ENCODE data around the gene TMEM263.
"Not testable (repeated sequence)": the region's sequence is repeated elsewhere in the genome, so short reads cannot be mapped to it uniquely, and the experiment has no call there.

The TMEM263 gene

DNA sequence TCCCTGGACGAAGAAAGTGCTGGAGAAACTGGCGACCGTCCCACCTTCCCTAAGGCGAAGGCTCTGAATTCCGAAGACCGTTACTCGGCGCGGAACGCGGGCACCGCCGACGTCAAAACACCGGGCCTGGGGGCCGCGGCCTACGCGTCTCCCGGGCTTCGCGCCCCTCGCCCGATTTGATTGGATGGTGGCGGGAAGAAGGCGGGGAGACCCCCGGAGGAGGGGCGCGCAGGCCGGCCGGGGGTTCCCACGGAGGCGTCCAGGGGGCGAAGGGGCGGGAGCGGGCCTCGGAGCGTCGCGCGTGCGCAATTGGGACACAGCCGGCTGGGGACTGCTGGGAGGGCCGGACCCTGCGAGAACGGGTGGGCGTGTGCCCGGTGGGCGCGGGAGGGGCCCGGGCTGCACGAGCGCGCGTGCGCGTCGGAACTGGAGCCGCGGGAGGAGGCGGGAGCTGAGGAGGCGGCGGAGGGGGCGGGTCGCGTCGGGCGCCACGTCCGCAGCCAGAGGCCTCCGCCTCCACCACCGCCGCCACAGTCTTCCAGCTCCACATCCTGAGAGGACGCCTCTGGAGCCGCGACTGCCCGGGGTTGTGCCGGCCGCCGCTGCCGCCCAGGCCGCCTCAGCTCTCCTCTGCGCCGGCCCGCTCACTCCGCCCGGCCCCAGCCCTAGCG, at the start of gene TMEM263:
TMEM263 (plus strand) TSS at position 531 of the 671 bp plus-strand sequence. CDS start 11,210 bp downstream, outside the sequence.
- no peak for FAIRE-seq

DNA sequence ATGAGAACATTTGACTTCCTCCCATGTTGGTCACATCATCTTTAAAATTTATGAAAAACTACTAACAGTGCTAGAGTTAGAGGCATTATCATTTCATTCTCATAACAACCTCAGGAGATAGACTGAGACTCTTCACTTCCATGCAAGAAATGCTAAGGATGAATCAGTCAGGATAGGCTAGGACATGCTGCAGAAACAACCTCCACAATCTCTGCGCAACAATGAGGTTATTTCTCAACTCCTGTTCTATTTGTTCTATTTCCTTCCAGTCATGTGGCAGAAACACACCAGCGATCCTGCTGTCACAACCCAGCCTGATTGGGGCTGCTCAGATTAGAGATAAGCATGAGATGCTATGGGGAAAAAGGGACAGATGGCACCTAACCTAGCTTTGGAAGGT, 49.0 kb upstream of the TMEM263 start:
- no peak for FAIRE-seq

DNA sequence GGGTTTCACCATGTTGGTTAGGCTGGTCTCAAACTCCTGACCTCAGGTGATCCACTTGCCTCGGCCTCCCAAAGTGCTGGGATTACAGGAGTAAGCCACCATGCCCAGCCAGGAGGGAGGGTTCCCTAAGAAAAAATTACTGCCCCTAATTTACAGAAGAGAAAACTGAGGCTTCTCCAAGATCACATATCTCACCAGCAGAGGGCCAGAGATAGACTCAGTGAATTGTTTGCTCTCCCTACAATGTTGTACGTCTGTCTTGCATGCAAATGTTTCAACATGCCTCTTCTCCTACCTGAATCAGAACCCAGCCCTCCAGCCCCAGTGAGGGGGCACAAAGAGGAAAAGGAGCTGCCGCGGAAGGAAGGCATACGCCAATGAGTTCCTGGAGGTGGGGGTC, 48.3 kb upstream of the TMEM263 start:
- FAIRE-seq, result no peak

DNA sequence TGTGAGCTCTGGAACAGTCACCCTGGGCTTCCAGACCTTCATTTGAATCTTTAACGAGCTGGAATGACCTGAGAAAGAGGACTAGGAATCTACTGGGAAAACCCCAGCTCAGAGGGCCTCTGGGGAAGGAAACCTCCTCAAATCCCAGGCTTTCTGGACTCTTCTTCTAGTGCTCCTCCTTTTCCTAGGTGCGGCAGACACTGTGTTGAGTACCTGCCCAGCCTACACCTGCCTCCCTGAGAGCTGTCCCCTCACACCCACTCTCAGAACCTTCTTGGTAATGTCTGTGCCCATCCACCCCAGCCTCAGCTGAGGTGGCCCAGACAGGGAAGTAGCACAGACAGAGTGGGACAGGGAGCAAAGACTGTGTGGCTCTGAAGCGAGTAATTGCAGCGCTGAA, 47.9 kb upstream of the TMEM263 start:
- no peak for FAIRE-seq

DNA sequence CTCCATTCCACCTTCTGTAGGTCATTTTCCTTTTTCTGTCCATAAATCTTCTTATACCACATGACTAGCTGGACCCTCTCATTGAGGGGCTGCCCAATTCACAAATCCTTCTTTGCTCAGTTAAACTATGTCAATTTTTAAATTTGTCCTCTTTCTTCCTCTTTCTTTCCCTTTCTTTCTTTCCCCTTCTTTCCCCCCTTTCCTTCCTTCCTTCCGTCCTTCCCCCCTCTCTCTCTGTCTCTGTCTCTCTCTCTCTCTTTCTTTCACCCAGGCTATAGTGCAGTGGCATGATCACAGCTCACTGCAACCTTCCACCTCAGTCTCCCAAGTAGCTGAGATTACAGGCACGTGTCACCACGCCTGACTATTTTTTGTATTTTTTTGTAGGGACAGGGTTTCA, 47.1 kb upstream of the TMEM263 start:
- no peak for FAIRE-seq

DNA sequence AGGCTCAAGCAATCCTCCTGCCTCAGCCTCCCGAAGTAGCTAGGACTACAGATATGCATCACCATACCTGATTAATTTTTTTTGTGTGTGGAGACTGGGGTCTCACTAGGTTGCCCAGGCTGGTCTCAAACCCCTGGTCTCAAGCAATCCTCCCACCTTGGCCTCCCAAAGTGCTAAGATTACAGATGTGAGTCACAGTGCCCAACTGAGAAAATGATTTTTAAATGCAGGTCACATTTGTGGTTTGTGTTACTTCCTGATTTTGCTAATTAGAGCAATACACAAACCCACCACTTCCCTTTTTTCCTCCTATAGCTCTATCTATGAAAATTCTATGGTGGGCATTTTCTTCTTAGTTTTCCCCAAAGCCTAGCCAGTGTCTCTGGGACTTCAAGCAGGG, 45.5 kb upstream of the TMEM263 start:
- no peak for FAIRE-seq

DNA sequence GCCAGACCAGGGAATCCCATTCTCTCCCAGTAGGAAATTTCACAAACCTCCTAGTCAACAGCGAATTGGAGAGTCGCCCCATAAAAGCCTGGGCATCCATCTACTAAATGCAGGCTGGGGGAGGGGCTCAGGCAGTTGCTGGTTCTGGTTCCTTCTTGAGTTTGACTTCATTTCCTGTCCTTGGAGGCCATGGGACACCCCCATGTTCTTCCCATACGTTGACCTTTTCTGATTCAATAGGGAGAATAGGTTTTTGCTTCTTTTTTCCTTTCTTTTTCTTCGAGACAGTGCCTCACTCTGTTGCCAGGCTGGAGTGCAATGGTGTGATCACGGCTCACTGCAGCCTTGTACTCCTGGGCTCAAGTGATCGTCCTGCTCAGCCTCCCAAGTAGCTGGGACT, 44.1 kb upstream of the TMEM263 start:
- no peak for FAIRE-seq

DNA sequence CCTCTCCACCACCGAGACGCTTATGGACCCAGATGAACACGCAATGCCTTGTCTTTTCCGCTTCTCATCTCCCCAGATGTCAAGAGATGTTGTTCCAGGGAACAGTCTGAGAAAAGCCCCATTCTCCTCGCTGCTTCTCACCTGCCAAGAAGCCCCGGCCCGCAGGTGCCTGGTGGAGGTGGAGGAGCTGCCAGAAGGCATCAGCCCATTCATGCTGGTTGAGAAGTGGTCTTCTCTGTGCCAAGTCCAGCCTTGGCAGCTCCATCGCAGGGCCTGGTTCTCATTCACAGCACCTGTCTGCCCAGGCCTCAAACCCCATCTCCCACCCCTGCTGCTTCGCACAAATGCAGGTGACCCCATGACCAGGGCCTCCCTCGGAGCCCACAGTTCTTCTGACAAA, 42.3 kb upstream of the TMEM263 start:
- FAIRE-seq, result no peak

DNA sequence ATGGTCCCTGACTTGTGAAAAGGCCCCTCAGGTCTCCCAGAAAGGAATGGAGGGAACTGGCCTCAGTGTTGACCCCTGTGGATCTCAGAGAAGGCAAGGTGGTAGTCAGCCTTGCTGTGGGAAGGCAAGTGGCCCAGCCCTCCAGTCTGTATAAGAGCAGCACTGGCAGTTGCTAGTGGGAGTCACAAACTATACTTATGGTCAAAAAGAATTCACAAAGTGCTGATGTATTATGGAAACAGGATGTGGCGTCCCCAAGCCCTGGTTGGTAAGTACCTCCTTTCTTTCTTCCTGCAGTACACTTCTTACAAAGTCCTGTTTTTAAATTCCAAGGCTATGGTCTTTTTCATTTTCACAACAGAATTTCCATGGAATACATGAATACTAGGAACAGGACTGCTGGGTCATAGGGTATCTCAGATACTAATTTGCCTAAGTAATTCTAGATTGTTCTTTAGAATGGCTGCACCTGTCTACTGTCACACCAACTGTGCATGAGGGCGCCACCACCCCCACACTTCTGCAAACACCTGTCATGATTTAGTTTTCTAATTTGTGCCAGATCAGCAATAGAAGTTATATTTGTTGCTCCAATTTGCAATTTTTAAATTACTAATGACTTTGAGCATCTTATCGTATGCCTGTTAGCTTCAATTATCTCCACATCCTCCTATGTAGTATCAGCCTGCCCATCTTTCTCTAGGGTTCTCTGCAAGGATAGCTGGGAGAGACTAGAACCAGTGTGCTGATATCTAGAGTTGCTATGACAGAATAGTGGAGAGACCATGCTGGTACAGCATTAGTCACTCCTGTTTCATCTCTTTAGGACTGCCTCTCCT, 40.7 kb upstream of the TMEM263 start:
- FAIRE-seq, result no peak

DNA sequence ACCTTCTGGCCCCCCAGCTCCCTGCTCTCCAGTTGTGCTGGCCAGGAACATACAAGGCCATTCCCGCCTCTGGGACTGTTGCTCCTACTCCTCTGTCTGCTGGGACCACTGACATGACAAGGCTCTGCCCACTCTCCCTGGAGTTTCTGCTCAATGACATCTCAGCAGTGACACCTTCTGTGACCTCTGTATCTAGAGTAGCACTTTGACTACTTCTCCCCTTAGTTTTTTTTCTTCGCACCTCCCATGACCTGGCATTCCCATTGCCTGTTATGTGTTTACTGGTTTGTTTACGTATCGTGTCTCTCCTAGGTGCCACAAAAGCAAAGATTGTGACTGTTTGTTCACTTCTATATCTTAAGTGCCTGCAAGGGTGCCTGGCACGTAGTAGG, 40.1 kb upstream of the TMEM263 start:
- FAIRE-seq, result no peak

DNA sequence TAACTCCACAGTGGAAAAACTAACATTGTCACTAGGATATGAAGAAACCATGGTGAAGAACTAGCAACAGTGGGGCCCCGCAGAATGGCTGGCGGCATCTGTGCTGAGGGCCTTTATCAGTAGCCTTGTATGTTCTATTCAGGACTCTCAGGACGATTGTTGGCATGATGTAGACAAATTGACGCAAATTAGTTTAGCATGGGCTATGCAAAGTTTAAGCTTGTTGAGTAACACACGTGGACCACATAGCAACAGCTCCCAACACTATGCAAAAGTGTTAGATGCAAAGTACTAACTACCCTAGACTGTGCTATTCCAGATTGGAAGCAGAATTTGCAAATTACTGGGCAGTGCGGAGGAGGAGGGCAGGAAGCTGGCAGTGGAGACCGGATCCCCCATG, 38.2 kb upstream of the TMEM263 start:
- no peak for FAIRE-seq

DNA sequence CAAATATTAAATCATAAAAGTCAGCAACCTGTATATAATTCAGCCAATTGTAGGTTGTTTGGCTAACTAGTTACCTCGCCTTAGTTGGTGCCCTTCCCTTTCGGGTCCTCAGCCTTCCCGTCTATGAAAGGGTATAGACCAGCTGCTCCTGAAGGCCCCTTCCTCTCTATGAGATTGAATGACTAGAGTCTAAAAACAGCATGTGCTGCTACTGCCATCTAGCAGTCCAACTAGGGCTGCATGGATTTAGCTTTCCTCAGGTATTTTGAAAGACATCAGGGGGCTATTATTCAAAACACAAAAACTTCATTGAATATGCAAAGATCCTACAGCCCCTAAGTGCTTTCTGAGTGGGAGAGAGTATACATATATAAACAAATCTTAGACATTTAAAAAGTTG, 37.0 kb upstream of the TMEM263 start:
- FAIRE-seq, result no peak

DNA sequence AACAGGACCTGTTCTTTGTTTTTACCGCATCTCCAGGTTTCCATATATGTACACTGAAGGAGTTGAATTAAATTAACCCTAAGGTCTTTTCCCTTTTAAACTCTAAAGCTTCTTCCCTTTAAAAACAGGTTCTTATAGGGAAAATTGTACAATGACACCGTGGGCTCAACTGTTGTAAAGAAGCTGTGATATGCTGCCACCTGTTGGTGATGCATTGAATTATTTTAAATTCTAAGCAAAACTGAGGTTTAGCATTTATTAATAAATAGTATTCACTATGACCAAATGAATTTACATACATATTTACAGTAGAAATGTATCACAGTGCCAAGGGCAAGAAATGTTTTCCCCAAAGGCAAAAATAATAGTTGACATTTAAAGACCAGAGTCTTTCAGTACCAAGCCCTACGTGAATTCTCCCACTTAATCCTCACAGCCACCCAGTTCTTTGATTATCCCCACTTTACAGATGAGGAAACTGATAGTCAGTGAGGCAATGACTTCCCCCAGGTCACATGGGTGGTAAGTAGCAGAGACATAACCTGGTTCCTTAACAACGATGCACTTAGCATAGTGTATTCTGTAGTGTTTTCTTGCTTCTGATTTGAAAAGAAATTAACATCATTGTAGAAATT, 35.7 kb upstream of the TMEM263 start:
- peak; percentile 98 for FAIRE-seq

DNA sequence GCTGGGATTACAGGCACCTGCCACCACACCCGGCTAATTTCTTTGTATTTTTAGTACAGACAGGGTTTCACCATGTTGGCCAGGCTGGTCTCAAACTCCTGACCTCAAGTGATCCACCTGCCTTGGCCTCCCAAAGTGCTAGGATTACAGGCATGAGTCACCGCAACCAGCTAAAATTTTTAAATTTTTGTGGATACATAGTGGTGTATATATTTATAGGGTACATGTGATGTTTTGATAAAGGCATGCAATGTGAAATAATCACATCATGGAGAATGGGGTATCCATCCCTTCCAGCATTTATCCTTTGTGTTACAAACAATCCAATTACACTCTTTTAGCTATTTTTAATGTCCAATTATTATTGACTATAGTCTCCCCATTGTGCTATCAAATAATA, 33.7 kb upstream of the TMEM263 start:
- FAIRE-seq, result not testable (repeated sequence)

DNA sequence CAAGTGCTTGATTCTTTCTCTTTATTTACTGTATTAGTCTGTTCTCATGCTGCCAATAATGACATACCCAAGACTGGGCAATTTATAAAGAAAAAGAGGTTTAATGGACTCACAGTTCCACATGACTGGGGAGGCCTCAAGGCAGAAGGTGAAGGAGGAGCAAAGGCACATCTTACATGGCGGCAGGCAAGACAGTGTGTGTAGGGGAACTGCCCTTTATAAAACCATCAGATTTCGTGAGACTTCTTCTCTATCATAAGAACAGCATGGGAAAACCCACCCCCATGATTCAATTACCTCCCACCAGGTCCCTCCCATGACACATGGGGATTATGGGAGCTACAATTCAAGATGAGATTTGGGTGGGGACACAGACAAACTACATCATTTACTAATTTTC, 32.1 kb upstream of the TMEM263 start:
- FAIRE-seq, result not testable (repeated sequence)

DNA sequence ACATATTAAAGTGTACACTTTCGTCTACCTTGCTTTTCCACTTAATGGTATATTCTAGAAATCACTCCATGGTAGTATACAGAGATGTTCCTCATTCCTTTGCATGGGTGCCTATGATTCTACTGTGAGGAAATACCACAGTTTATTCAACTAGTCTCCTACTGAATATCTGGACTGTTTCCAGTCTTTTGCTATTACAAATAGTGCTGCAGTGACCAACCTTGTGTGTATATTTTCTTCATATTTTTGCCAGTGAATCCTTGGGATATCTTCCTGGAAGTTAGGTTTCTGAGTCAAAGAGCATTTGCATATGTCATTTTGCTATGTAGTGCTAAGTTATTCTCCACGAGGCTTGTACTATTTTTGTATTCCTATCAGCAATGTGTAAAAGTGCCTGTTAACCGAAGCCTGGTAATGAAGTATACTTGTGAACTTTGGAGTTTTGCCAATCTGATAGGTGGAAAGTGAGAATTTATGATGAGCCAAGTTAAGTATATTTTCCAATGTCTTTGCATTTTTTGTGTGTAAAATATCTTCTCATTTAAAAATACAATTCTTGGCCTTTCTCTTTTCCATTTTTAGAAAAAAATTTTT, 31.3 kb upstream of the TMEM263 start:
- FAIRE-seq, result no peak

DNA sequence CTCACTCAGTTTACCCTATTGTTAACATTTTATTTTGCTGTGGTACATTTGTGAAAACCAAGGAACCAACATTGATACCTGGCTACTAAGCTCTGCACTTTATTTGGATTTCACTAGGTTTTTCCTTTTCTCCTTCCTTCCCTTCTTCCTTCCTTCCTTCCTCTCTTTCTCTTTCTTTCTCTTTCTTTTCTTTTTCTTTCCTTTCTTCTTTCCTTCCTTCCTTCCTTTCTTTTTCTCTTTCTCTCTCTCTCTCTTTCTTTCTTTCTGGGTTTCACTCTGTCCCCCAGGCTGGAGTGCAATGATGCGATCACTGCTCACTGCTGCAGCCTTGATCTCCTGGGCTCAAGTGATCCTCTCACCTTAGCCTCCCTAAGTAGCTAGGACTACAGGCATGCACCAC, 29.1 kb upstream of the TMEM263 start:
- no peak for FAIRE-seq

DNA sequence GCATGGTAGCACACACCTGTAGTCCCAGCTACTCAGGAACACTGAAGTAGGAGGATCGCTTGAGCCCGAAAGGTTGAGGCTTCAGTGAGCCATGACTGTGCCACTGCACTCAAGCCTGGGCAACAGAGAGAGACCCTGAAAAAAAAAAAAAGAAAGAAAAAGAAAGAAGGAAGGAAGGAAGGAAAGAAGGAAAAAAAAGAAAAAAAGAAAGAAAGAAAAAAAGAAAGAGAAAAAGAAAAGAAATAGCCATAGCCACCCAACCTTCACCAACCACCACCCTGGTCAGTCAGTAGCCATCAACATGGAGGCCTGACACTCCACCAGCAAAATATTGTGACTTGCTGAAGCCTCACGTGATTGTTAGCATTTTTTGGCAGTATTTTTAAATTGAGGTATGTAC, 21.4 kb upstream of the TMEM263 start:
- FAIRE-seq, result no peak

DNA sequence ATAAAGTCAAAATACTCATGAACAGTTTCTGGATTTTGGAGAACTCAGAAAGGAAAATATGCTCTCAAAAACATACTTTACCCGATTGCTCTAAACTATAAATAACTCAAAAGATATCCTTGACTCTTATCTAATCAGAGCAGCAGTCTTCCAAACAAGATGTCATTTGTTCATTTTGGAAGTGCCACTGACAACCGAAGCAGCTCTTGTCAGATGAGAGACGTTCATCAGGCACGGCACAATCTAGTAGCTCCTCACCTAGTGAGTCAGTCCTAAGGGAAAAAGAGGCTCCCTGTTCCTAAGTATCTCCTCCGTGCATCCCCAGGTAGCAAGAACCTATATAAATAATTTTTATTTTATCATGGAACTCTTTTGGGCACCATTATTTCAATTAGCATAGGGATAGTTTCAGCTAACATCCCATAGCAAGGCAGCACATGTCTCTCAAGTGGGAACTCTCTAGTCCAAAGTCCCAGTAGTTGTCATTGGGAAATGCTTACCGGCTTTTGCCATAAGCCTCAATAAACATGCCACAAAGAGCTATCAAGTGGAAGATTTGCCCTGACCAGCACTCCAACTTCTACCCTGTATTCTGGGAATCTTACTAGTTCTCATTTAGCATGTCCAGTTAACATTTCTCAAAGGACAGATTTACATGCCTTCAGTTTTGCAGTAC, 14.1 kb upstream of the TMEM263 start:
- FAIRE-seq, result no peak

DNA sequence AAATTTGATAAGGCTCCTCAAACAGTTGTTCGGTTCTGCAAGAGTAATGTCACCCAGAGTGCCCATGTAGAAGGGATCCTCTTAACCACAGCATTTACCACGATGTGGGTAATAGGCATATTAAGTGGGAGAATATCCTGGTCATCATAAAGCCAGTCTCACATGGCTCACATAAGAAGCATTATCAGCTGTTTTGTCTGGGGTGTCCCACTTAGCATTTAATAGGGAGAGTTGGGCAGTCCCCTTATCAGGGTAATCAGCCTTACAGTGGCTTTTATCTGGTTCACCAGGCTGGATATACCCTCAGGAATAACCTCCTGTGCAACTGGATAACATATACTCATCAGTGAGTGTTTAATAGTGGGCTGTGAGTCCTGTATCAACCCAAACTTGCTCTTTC, 12.9 kb upstream of the TMEM263 start:
- no peak for FAIRE-seq

DNA sequence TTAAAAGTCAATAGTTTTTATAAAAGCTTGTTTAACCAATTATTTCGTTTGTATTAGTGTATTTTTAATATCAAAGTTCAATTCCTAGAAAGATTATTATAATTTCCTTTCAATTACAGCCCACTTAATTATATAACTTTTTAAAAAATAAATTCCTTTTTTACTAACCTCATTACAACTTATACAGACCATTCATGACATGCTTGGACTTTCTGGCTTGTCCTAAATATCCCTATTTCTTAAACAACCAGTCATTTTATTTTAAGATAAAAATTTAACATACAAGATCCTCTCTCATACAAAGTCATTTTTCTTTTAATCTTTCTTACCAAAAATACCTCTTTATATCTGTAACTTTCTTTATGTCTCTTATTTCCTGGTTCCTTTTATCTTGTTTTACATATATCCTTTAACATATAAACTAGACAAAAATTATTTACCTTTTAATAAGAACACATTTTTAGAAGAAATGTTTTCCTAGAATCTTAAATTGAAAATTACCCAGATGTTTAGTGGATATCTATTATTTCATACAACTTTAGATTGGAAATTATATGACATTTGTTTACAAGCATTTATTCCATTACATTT, 10.4 kb upstream of the TMEM263 start:
- peak; percentile 92 for FAIRE-seq

DNA sequence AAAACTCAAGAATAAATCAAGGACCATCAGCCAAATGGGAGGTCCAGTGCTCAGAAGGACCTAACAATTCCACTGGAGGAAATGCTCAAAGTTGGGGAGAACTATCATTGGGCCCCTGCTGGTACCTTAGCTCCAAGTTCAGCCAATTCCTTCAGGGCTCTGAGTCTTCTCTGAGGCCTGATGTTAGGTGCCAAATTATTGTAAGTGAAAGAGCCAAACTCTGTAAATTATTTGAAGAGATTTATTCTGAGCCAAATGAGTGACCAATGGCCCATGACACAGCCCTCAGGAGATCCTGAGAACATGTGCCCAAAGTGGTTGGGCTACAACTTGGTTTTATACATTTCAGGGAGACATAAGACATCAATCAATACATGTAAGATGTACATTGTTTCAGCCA, 8.2 kb upstream of the TMEM263 start:
- no peak for FAIRE-seq

DNA sequence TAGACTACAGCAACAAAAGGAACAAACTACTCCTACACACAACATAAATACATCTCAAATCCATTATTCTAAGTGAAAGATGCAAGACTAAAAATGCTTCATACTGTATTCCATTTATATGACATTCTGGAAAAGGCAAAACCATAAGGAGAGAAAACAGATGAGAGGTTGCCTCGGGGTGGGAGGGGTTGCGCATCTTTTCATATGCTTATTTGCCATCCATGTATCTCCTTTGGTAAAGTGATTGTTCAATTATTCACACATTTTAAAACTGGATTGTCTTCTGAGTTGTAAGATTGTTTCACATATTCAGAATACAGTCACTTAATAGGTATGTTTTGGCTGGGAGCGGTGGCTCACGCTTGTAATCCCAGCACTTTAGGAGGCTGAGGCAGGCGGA, 5.1 kb upstream of the TMEM263 start:
- FAIRE-seq, result no peak
